ENCODE results near the gene APBB3. TPM values are rescaled to one million over a fixed set of nuclear protein-coding genes. Genes with fewer than 3 reads are reported as not detected.
"Not testable (repeated sequence)": the region's sequence is repeated elsewhere in the genome, so short reads cannot be mapped to it uniquely, and the experiment has no call there.

The APBB3 gene
- polyA plus RNA-seq, 3 donors = 4.9 to 211 (median 7.4) TPM

- Mint-ChIP-seq H3K36me3 (peaks cover 2 to 5% of the 10 kb centered on the region in 2 donors), H3K9me3 (peaks cover 0 to 5% (median 0%) of the 10 kb centered on the region in 7 donors), H3K27me3 (ENCODE audit: low read depth in 3 of 3) (peaks cover 0 to 5% (median 0%) of the 10 kb centered on the region in 3 donors), H3K4me1 (peaks cover 69% of the 10 kb centered on the region), H3K27ac (peak overlapping the region; percentile 94 to 100 (median 99)), H3K4me3 (peak overlapping the region in 1 of 2 donors; percentile 15)
- DNase-seq = peak in 2 of 3 donors; percentile 71 to 78
- intact Hi-C loops (cut with micrococcal nuclease) = loop anchor here in 1 of 2 donors (5.0 kb wide), 1 partner anchor 46 kb away; the partner anchor contains the start of gene SRA1
- H3K27me3 ChIP-seq (ENCODE audit: control insufficient read depth in 2 of 2, insufficient read depth in 2 of 2, low read length in 2 of 2) = no peaks in the 10 kb centered on the region
- no peak for TF ChIP-seq CTCF (IDR thresholded peaks at IDR 0.05)
- H3K9ac ChIP-seq (ENCODE audit: insufficient read depth, low read length, poor library complexity, severe bottlenecking) = no peak overlapping the region
- H3K4me3 ChIP-seq (replicated peaks in 1 of 3; ENCODE audit: low read depth in 2 of 3, low read length in 3 of 3) = peak overlapping the region in 1 of 3 experiments; percentile 22
- peak overlapping the region; percentile 33 for H3K4me2 ChIP-seq (replicated peaks; ENCODE audit: extremely low read depth, low read length, poor library complexity, severe bottlenecking)
- H4K20me1 ChIP-seq (ENCODE audit: insufficient read depth, low read length) = no peaks in the 10 kb centered on the region
- peaks cover 17% of the 10 kb centered on the region for H3K79me2 ChIP-seq (ENCODE audit: insufficient read depth, low read length)
- H3K27ac ChIP-seq (ENCODE audit: low read depth in 1 of 2, low read length in 2 of 2) = peak overlapping the region; percentile 94 to 95
- H2AFZ ChIP-seq (ENCODE audit: insufficient read depth, low read depth, low read length, poor library complexity, severe bottlenecking) = no peak overlapping the region
- no CpG with 5 or more reads among the region's 2 CpGs for WGBS (ENCODE audit: insufficient coverage)
- H3K9me3 ChIP-seq (replicated peaks in 1 of 2; ENCODE audit: control insufficient read depth in 1 of 2, insufficient read depth in 1 of 2, low read length in 2 of 2) = no peaks in the 10 kb centered on the region
- H3K36me3 ChIP-seq (replicated peaks in 1 of 2; ENCODE audit: control insufficient read depth in 1 of 2, insufficient read depth in 2 of 2, low read length in 2 of 2) = no peaks in the 10 kb centered on the region
- peaks cover 73 to 97% of the 10 kb centered on the region in 2 donors for H3K4me1 ChIP-seq (ENCODE audit: control insufficient read depth in 1 of 2, insufficient read depth in 2 of 2, low read length in 2 of 2)
Measured at GRCh38 chr5:140603734-140604133, 39.3 kb upstream of the APBB3 start.

GRCh38 chr5:140603446-140603698 is 39.0 kb upstream of the APBB3 start:
- Mint-ChIP-seq H3K4me3 (peak overlapping the region in 1 of 2 donors; percentile 15), H3K27ac (peak overlapping the region; percentile 94 to 100 (median 99)), H3K4me1 (peaks cover 69% of the 10 kb centered on the region)
- Histone ChIP-seq H3K4me2 (replicated peaks; ENCODE audit: extremely low read depth, low read length, poor library complexity, severe bottlenecking) (peak overlapping the region; percentile 33), H3K27ac (ENCODE audit: low read depth in 1 of 2, low read length in 2 of 2) (peak overlapping the region; percentile 94 to 95), H3K4me1 (ENCODE audit: control insufficient read depth in 1 of 2, insufficient read depth in 2 of 2, low read length in 2 of 2) (peaks cover 70 to 97% of the 10 kb centered on the region in 2 donors), H3K79me2 (ENCODE audit: insufficient read depth, low read length) (peaks cover 17% of the 10 kb centered on the region), H3K4me3 (replicated peaks in 1 of 3; ENCODE audit: low read depth in 2 of 3, low read length in 3 of 3) (peak overlapping the region in 1 of 3 experiments; percentile 22)
- H3K27me3 Mint-ChIP-seq (ENCODE audit: low read depth in 3 of 3); H3K9me3 Mint-ChIP-seq; H4K20me1 ChIP-seq (ENCODE audit: insufficient read depth, low read length); H3K9me3 ChIP-seq (replicated peaks in 1 of 2; ENCODE audit: control insufficient read depth in 1 of 2, insufficient read depth in 1 of 2, low read length in 2 of 2); H3K9ac ChIP-seq (ENCODE audit: insufficient read depth, low read length, poor library complexity, severe bottlenecking); H3K36me3 Mint-ChIP-seq; H3K36me3 ChIP-seq (replicated peaks in 1 of 2; ENCODE audit: control insufficient read depth in 1 of 2, insufficient read depth in 2 of 2, low read length in 2 of 2); H2AFZ ChIP-seq (ENCODE audit: insufficient read depth, low read depth, low read length, poor library complexity, severe bottlenecking); DNase-seq; H3K27me3 ChIP-seq (ENCODE audit: control insufficient read depth in 2 of 2, insufficient read depth in 2 of 2, low read length in 2 of 2): not testable (repeated sequence)
- intact Hi-C loops (cut with micrococcal nuclease) = loop anchor here in 1 of 2 donors (5.0 kb wide), 1 partner anchor 46 kb away; the partner anchor contains the start of gene SRA1
- 83% methylated on average over 4 of the region's 4 CpGs for WGBS (ENCODE audit: insufficient coverage)
